ENCODE measurements around the gene ARHGEF10L.
A peak's percentile ranks its signal among the peaks of the same experiment; 100 is the strongest.

The ARHGEF10L gene

DNA sequence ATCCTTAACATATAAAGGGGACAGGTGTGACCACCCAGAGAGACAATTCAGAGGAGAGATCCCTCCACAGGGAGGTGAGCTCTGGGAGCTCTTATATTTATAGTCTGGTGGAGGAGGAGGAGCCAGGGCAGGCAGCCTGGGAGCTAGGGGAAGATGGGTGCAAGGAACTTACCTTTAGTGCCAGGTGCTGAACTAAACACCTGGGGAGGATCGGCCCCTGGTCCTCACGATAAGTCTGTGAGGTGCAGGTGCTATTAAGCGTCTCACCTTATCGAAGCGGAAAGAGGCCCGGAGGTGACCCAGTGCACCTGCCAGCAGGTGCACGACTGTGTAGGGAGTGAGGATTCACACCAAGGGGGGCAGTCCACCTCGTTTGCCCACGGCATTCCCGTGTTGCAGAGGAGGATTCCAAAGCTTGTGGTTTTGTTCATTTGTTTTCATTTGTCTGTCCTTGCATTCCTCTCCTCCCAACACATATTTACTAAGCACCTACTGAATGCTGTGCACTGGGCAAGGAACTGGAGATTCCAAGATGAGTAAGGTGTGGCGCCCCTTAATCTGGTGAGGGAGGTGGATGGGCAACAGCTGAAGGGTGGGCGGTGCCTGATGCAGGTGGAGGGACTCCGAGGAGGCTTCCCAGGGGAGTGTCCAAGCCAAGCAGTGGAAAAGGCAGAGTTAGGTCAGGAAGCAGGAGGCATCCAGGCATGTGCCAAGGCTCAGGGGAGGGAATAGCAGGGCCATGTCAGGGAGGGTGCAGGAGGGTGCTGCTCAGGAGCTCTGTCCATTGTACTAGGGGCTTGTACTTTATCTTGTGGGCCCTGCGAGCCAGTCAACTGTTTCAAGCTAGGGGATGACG lies 11.5 kb downstream of the ARHGEF10L start:
- peaks cover 6% of the 10 kb centered on the region; the same call in 1 of the 2 replicates for H3K4me1 ChIP-seq
- peak overlapping the region; percentile 27; the same call in 1 of the 2 replicates for H3K4me3 ChIP-seq (ENCODE audit: low read depth, low read length)
- DNase-seq, result no peak
- H3K27me3 ChIP-seq, result no peaks in the 10 kb centered on the region
- H3K36me3 ChIP-seq, result no peaks in the 10 kb centered on the region
- TF ChIP-seq, protein P1, sequence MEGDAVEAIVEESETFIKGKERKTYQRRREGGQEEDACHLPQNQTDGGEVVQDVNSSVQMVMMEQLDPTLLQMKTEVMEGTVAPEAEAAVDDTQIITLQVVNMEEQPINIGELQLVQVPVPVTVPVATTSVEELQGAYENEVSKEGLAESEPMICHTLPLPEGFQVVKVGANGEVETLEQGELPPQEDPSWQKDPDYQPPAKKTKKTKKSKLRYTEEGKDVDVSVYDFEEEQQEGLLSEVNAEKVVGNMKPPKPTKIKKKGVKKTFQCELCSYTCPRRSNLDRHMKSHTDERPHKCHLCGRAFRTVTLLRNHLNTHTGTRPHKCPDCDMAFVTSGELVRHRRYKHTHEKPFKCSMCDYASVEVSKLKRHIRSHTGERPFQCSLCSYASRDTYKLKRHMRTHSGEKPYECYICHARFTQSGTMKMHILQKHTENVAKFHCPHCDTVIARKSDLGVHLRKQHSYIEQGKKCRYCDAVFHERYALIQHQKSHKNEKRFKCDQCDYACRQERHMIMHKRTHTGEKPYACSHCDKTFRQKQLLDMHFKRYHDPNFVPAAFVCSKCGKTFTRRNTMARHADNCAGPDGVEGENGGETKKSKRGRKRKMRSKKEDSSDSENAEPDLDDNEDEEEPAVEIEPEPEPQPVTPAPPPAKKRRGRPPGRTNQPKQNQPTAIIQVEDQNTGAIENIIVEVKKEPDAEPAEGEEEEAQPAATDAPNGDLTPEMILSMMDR (IDR thresholded peaks at IDR 0.05; ENCODE audit: low read depth, low read length), result no peak
- H3K9me3 ChIP-seq, result no peaks in the 10 kb centered on the region

GRCh38 chr1:17551755-17552234 lies 12.3 kb downstream of the ARHGEF10L start:
- peak overlapping the region; percentile 27 for H3K4me3 ChIP-seq (ENCODE audit: low read depth, low read length)
- DNase-seq, result peak; percentile 72
- peaks cover 6% of the 10 kb centered on the region; the same call in 1 of the 2 replicates for H3K4me1 ChIP-seq
- no peaks in the 10 kb centered on the region for H3K27me3 ChIP-seq
- no peaks in the 10 kb centered on the region for H3K36me3 ChIP-seq
- no peaks in the 10 kb centered on the region for H3K9me3 ChIP-seq
- TF ChIP-seq, protein P1 (IDR thresholded peaks at IDR 0.05; ENCODE audit: low read depth, low read length), result no peak

DNA sequence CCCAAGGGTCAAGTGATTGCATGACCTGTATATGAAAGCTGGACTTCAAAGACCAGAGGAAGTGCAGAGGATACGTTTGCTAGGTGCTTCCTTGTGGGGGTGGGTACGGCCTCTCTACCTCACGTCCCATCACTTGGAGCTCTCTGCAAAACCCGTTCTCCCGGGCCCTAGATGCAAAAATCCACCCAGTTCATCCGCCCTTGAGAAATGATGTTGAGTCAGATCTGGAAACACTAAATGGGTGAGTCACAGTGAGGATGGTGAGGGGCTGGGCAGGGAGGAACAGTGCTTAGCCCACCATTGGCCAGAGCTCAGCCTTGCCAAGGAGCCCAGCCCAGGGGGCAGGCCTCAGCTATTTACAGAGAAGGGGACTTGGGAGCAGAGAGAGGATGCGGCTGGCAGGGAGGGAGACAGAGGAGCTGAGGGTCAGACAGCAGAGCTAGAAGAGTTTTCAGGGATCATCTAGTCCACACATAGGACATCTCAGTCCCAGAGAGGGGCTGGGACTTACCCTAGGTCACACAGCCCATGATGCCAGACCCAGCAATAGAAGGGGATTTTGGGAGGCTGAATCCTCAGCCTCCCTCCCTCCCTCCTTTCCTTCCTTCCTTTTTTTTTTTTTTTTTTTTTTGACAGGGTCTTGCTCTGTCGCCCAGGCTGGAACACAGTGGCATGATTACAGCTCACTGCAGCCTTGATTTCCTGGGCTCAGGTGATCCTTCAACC lies 14.6 kb downstream of the ARHGEF10L start:
- H3K27me3 ChIP-seq, result no peaks in the 10 kb centered on the region
- no peak overlapping the region for H3K4me3 ChIP-seq (ENCODE audit: low read depth, low read length)
- H3K9me3 ChIP-seq, result no peaks in the 10 kb centered on the region
- H3K4me1 ChIP-seq, result peaks cover 6% of the 10 kb centered on the region; the same call in 1 of the 2 replicates
- H3K36me3 ChIP-seq, result no peaks in the 10 kb centered on the region
- TF ChIP-seq, protein P1 (IDR thresholded peaks at IDR 0.05; ENCODE audit: low read depth, low read length), result no peak
- DNase-seq, result no peak

- Histone ChIP-seq H3K36me3 (no peaks in the 10 kb centered on the region), H3K27me3 (no peaks in the 10 kb centered on the region), H3K4me1 (peaks cover 6% of the 10 kb centered on the region; the same call in 1 of the 2 replicates), H3K9me3 (no peaks in the 10 kb centered on the region), H3K4me3 (ENCODE audit: low read depth, low read length) (no peak overlapping the region)
- DNase-seq, result no peak
- TF ChIP-seq, protein P1 (IDR thresholded peaks at IDR 0.05; ENCODE audit: low read depth, low read length), result no peak
Observed at GRCh38 chr1:17554954-17555353, 15.5 kb downstream of the ARHGEF10L start.

GRCh38 chr1:17557986-17558385 lies 18.5 kb downstream of the ARHGEF10L start:
- Histone ChIP-seq H3K36me3 (no peaks in the 10 kb centered on the region), H3K4me1 (no peaks in the 10 kb centered on the region), H3K4me3 (ENCODE audit: low read depth, low read length) (no peak overlapping the region), H3K27me3 (no peaks in the 10 kb centered on the region), H3K9me3 (no peaks in the 10 kb centered on the region)
- no peak for DNase-seq
- TF ChIP-seq, protein P1 (IDR thresholded peaks at IDR 0.05; ENCODE audit: low read depth, low read length), result no peak

Data from BE2C (cell line).